NCI-H2107 (cell line): ENCODE measurements around the gene TTC33.
"Not testable (repeated sequence)": the region's sequence is repeated elsewhere in the genome, so short reads cannot be mapped to it uniquely, and the experiment has no call there.

Experiments used
- DNase-seq: peaks from one replicate; lab custom pipeline; 2025; lab: John Stamatoyannopoulos, UW

Gene TTC33

DNA sequence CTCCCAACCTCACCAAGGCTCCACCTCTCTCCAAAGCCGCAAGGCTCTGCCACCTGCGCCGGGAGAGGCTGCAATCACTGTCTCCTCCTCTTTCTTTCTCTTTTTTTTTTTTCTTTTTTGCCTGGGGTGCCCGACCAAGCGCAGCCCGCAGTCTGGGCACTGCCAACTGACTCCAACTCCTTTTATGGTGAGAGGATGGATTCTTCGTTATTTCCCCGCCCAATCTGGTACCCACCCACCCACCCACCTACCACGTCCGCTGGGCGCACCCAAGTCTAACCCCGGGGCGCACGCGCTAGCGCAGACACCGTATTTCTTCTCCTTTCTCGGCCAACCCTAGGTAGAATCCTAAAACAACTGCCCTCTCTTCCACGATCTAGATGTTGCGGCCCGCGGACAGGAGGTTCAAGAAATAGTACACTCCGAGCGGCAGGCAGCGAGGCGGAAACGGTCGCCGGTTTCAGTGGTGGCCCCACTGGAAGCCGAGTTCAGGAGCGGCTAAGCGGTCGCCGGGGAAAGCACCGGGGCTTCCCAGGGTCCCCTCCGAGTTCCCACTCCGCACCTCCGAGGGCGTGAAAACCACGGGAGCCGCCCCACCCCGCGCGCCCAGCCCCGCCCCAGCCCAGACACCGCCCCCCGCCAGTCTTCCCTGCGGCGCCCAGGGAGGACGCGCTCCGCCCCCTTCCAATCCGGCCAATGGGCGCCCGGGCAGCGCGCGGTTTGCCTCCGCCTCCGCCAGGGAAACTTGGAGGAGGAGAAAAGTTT lies 76.4 kb downstream of the TTC33 start:
- no peak for DNase-seq

DNA sequence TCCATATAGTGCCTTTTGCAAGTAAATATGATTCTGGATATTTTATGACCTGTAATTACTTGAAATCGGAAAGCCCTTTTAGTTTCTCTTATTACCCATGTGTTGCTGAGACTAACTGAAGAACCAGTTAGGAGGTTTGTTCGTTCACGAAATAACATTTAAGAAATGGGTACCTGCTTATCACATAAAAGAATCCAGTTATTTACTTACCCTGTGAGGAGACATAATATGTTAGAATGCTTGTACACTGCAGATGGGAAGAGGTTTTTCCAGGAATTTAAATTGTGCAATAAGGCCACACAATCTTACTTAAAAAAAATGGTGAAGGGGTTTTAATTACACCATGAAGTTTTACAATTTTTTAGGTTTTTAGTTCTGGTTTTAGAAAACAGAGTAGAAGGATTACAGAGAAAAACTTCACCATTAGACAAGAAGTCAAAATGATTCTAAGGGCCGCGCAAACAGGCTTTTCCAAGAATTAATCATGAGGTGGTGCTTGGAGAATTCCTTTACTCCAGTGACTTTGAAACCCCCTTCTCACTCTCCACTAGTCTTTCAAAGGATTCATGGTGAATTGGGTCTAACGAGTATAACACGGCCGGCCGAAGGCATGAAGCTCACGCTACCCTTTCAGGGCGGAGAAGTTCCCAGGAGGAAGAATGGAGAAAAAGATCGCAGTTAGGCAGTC lies 77.2 kb downstream of the TTC33 start:
- no peak for DNase-seq

DNA sequence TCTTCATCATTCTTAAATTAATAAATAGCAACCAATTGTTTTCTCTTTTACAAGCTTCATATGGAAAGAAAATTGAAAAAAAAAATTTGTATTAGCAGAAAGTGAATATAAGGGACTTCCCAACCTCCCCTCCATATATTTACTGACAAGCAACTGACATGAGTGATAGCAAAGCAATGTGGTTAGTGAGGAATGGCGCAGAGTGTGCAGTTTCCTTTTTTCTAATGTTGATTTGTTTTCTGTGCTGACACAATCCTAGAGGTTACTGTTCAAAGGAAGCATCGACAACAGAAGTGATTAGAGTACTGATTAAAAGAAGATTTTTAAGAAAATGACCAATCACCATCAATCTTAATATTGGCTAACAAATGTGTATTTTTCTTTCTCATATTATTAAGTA lies 77.7 kb downstream of the TTC33 start:
- DNase-seq, result no peak

DNA sequence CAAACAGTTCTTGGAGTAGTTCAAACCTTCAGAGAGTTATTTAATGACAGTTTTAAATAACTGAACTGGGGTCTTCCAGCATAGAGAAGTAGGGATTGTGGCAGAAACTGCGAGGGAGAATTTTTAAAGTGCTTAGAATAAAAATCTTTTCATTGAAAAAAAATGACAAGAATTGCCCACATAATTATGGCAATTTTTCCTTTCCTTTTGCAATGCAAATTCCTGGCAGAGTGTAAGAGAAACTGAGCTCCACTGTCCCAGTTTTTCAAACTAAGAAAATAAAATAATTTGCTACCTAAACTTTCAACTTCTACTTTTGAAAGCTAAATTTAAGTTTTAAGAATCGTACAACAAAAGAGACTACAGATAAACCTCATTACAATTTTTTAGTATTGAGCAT lies 78.3 kb downstream of the TTC33 start:
- no peak for DNase-seq

DNA sequence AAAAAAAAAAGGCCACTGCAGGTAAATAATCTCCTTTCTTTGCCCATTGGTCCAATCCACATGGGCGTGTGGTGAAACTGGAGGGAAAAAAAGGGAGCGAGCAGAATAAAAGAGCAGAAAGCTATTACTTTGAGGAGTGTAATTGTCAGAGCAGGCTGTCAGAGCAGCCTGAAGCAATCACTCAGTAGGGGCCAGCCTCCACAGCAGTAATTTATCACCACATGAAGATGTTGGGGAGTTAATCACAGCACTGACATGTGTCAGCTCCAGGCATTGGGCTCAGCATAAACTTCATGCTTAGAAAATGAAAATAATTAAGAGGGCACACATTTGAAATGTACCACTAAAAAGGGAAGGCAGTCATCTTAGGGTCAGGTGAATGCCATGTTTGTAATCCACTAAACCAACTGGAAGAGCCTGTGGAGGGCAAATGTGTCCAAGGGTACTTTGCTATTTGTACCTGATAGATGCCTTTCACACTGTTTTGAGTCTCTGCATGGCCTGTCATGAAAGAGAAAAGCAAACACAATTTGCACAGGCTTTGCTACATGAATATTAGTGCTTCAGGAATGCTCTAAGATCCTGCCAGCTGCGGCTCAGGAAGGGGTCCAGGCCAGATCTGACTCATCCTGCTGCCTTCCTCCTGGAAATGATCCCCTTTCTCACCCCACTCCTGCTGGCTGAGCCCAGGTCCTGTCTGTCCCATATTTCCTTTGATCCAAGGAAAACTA lies 79.0 kb downstream of the TTC33 start:
- DNase-seq, result no peak

DNA sequence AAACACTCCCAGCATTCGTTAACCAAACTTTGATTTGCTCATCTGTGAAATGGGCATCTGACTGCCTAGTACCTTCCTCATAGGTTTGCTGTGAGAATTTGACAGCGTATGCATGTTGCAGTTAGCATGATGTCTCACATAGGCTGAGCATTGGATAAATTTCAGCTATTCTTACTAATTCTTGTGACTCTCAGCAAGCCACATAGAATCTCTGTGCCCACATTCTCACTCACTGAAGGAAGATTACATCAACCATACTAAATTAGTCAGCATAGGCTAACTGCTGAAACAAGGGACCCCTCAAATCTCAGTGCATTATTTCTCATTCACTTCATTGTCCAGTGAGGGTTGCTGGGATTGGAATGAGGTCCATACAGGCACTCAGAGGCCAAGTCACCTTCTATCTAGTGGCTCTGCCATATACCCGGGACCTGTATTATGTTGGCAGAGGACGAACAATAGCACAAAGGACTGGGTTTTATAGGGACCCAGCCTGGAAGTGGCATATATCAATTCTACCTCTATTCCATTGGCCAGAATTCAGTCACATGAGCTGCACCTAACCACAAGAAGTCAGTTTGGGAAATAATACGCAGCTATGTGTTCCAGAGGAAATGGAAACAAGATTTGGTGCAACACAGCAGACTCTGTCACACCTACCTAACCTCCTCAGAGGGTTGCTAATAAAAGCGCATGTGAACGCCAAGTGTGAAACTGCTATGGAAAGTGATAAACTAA lies 80.2 kb downstream of the TTC33 start:
- no peak for DNase-seq

DNA sequence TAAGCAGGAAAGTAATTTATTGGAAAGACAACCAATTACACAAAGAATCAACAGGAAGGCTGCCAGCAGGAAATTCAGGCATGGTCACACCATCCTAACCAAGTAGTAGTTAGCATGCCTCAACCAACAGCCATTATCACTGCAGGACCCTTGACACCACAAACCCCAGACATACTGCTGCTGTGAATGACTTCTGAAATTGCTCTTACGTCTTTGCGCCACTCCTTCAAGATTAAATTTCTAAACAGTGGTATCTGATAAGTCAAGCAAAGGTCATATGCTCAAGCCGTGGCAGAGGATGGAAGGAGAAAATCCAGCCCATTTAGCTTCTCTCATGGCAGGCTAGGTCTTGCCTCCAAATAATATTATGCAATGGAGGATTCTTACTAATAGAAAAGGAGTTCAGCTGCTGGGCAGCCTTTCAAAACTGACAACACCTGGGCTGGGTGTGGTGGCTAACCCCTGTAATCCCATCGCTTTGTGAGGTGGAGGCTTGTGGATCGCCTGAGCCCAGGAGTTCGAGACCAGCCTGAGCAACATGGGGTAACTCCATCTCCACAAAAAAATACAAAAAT lies 81.0 kb downstream of the TTC33 start:
- DNase-seq, result no peak

DNA sequence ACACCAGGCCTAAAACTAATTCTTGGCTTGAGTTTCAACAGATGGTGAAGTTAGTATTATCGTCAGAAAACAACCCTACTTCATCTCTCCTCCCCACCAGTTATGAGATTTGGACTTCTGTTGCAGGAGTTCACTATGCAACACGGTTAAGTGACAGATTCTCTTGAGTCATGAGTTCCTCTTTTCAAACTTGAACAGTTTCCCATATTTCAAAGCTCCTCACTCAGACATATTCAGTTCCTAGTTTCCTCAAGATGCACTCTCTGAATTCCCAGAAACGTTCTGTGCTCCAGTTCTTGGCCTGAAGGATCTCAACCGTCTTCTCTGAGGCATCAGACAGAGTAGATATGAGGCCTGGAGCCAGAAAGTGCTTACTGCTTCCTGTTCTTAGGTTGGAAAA lies 83.3 kb downstream of the TTC33 start:
- DNase-seq, result no peak

DNA sequence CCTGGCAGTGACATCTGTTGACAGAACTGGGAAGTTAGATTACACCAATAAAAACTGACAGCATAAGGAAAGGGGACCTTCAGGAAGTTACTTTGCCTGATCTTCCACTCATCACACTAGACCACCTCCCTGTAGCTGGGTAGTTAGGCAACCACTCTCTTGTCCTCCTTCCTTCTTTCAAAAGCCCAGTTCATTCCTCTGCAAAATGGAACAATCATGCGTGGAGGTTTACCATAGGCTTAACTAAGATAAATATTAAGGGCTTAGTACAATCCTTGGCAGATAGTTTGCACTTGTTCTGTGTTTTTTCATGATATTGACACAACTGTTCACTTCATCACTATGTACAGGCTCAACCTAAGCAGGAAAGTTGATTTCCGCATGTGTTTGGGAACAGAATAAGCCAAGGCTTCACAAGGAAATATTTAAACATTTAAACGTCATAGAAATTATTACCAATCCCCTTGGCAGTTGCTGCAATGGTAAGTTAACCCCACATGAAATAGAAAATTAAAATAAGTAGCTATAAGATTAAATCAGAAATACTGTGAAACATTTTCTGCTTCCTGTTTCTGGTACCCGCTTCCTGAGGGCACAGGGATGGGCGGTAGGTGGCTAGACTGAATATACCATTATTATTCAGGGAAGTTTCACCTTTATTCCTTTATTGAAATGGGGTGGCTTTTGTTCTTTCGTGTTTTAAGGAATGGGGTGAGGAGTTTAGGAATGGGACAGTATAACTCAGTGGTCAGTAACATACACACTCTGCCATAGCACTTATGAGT lies 86.0 kb downstream of the TTC33 start:
- DNase-seq, result no peak

DNA sequence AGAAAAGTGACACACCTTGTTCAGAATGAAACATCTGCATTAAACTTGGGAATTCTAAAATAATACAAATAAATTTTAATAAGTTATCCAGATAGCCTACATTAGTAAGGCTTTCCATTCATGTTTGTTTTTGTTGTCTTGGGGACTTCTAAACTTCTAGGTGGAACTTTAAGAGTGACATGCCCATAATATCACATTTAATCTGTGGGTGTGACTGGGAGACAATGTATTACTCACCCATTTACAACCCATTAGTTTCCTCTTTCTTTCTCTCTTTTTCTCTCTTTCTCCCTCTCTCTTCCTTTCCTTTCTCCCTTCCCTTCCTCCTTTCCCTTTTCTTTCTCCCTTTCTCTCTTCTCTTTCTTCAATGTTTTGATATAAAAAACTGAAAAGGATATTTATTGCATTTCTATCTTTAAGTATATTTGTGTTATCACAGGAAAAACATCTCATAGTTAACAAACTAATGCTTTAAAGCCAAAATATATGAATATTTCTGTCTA lies 88.5 kb downstream of the TTC33 start:
- no peak for DNase-seq

DNA sequence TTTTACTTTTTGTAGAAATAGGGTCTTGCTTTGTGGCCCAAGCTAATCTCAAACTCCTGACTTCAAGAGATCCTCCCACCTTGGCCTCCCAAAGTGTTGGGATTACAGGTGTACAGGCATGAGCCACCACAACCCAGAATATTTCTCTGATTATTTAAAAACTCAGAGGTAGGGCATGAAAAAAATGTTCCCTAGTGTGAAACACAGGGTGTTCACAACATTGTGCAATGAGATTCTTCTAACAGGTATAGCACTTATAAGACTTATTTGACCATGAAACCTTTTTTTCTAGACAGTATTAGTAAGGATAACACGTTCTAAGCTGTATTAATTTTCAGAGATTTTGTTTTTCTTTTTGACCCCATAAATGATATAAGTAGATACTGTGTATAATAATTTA lies 89.1 kb downstream of the TTC33 start:
- no peak for DNase-seq

DNA sequence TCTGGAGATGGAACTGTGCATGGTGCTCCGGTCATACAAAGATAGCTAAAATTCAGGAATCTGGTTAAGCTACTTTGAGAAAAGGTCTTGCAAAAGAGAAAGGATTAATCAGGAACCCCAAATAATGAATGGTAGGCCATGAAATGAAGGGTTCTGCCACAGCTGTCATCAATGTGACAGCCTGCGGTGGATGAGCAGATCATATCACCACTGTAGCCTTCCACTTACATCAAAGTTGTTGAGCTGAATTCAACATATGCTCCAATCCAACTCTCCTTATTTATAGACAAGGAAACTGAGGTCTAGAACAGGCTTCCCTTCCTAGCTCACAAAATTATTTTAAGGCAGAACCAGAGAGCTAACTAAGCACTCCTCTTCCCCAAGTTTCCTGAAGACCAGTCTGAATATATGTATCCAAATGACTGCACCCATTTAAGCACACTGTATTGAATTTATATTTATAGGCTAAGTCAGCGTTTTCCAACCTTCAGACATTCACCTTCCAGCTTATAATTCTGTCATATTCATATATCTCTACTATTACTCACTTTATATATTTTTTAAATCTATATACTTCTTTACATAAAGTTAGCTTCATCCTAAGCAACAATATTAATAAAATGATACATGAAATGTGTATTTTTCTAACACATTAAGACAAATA lies 90.0 kb downstream of the TTC33 start:
- no peak for DNase-seq

DNA sequence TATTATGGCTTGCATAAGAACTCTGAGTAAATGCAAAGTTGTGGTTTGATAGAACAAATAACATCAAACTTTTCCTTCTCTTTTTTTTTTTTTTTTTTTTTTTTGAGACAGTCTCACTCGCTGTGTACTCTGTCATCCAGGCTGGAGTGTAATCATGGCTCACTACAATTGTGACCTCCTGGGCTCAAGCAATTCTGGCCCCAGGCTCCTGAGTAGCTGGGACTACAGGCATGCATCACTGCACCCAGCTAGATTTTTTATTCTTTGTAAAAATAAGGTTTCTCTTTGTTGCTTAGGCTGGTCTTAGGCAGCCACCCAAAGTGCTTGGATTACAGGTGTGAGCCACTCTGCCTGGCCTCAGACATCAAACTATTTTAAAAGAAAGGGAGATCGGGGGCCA lies 95.0 kb downstream of the TTC33 start:
- no peak for DNase-seq

DNA sequence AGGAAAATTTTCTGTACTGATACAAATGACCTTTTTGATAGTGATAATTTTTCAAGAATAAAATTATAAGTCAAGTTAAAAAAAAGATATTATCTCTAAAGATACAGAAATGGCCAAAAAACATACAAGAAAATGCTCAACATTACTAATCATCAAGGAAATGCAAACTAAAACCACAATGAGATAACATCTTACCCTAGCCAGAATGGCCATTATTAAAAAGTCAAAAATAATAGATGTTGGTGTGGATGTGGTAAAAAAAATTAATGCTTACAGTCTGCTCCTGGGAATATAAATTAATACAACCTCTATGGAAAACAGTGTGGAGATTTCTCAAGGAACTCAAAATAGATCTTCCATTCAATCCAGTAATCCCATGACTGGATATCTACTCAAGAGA lies 99.0 kb downstream of the TTC33 start:
- no peak for DNase-seq

DNA sequence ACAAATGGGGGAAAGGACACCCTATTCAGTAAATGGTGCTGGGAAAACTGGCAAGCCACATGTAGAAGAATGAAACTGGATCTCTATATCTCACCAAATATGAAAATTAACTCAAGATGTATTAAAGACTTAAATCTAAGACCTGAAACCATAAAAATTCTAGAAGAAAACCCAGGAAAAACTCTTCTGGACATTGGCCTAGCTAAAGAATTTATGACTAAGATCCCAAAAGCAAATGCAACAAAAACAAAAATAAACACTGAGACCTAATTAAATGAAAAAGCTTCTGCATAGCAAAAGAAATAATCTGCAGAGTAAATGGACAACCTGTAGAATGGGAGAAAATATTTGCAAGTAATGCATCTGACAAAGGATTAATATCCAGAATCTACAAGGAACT lies 99.7 kb downstream of the TTC33 start:
- DNase-seq, result not testable (repeated sequence)

DNA sequence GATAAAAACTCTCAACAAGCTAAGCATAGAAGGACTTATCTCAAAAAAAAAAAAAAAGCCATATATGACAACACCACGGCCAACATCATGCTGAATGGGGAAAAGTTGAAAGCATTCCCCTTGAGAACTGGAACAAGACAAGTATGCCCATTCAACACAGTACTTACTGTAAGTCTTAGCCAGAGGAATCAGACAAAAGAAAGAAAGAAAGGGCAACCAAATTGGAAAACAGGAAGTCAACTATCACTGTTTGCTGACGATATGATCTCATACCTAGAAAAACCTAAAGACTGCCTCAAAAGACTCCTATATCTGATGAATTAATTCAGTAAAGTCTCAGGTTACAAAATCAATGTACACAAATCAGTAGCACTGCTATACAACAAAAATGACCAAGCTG lies 100.6 kb downstream of the TTC33 start:
- no peak for DNase-seq

DNA sequence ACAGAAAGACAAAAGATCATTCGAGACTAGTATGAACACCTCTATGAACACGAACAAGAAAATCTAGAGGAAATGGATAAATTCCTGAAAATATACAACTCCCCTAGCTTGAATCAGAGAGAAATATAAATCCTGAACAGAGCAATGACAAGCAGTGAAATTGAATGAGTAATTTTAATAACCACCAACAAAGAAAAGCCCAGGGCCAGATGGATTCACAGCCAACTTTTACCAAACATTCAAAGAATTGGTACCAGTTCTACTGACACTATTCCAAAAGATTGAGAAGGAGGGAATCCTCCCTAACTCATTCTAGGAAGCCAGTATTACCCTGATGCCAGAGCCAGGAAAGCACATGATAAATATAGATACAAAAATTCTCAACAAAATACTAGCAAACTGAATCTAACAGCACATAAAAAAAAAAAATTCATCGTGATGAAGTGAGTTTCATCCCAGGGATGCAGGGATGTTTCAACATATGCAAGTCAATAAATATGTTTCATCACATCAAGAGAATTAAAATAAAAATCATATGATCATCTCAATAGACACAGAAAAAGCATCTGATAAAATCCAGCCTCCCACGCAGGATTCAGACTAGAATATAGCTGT lies 101.3 kb downstream of the TTC33 start:
- no peak for DNase-seq

DNA sequence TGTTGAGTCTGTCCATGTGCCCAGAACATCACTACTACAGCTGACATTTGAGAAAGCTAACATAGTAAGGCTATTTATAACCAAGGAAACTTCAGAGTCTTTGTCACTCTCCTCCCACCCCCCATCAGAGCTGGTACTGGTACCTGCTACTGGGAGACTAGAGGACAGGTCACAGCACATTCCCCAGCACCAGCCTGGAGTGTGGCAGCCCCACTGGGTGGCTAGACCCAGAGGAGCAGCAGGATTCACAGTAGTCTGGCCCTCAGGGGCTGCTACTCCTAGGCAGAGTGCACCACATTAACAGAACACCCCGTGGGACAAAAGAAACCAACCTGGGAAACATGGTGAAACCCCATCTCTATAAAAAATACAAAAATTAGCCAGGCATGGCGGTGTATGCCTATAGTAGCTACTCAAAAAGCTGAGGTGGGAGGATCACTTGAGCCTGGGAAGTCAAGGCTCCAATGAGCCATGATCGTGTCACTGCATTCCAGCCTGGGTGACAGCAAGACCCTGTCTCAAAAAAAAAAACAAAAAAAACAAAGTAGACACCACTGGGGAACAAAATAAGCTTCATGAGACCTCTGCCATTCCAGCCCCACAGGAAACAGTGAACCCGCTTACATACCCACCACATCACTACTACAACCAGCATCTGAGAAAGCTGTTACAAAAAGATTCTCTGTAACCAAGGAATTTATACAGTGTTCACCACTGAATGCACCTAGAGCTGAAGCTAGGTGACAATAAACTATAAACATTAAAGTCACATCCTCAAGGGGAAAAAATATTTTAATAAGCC lies 102.3 kb downstream of the TTC33 start:
- DNase-seq, result no peak
